Right lobe of liver (tissue), 6 donors: ENCODE results near the gene MXI1. TPM values are rescaled to one million over a fixed set of nuclear protein-coding genes. Genes with fewer than 3 reads are reported as not detected.
"Not testable (repeated sequence)": the region's sequence is repeated elsewhere in the genome, so short reads cannot be mapped to it uniquely, and the experiment has no call there.

Experiments
- ATAC-seq, 4 donors: fragments of 200-7000 bp; cut with Tn5 transposase; one replicate each; pipeline ENCODE4 v1.9.1; 2020; ENCODE audit warnings: mild to moderate bottlenecking in 4 of 4, moderate library complexity in 4 of 4
- DNase-seq, 3 donors: peaks; one replicate each; pipeline ENCODE4 v3.0.0-alpha.2; 2020
- H3K27ac ChIP-seq, 3 donors: fragments of 200-600 bp; one replicate each; pipeline ENCODE4 v1.8.0; 2022
- H3K27me3 ChIP-seq, 2 donors: fragments of 200-600 bp; one replicate each; pipeline ENCODE4 v1.8.0; 2022
- H3K36me3 ChIP-seq, 4 donors: fragments of 200-600 bp; sonication (generic) in 1 of 4; one replicate each; pipeline versions ENCODE4 v1.5.1 to v1.8.0; 2017 to 2022; ENCODE audit warnings: control low read depth in 1 of 4
- H3K4me1 ChIP-seq, 4 donors: fragments of 200-600 bp; sonication (generic) in 1 of 4; one replicate each; pipeline versions ENCODE4 v1.5.1 to v1.8.0; 2017 to 2022; ENCODE audit warnings: control low read depth in 1 of 4
- H3K4me3 ChIP-seq, 3 donors: fragments of 200-600 bp; one replicate each; pipeline ENCODE4 v1.8.0; 2022
- H3K9me3 ChIP-seq, 4 donors: fragments of 200-600 bp; sonication (generic) in 1 of 4; one replicate each; pipeline versions ENCODE4 v1.5.1 to v1.8.0; 2017 to 2022; ENCODE audit warnings: control low read depth in 1 of 4
- POLR2A ChIP-seq: fragments of 450-650 bp; IDR thresholded peaks from one replicate; pipeline ENCODE4 v1.6.1; 2017; ENCODE audit warnings: antibody characterized with exemption, mild to moderate bottlenecking
- WGBS: methylation state at CpG from one replicate; pipeline ENCODE4 v1.1.6; 2018; ENCODE audit warnings: low coverage, low lambda C conversion rate; ENCODE audit not compliant: insufficient coverage; ENCODE audit errors: missing lambda C conversion rate; 5-methylcytosine and 5-hydroxymethylcytosine counted together
- intact Hi-C, 2 donors: fragments of 100-400 bp; cut with DNase I; formaldehyde crosslinking; loops; one replicate each; pipeline versions ENCODE4 v1.11.2 to v1.14.1; 2022
- total RNA-seq, 6 experiments: library from RNA; depleted of rRNA in 2 of 6; stranded (reverse); fragments of >200 nt in 2 of 6; fragmentation: NEBNext Ultra II Directional in 3 of 6; extraction: Animal tissue kit (Norgen Biotek cat#: 25700) in 3 of 6; gene quantifications; one replicate each; pipeline versions ENCODE4 v1.1.0 to v1.2.4, GENCODE V29; 2016 to 2023
- TF ChIP-seq, protein P1 (sequence below), 4 donors: fragments of 200-600 bp in 3 of 4; fragments of 450-650 bp in 1 of 4; IDR thresholded peaks; one replicate each; pipeline versions ENCODE4 v1.5.1 to v1.8.0; 2016 to 2022; ENCODE audit warnings: antibody characterized with exemption in 4 of 4, mild to moderate bottlenecking in 2 of 4
- donor health status: DM: no; HTN: yes; CAD: no.
- donor health status: DM: no; HTN: no; CAD: no.
- donor health status: DM: no; HTN: no; CAD: no.
- donor health status: DM: no; HTN: yes; CAD: no.
- donor health status: DM: no; HTN: yes; CAD: no.

Gene MXI1
- total RNA-seq, 6 experiments from 2014 or later, result 17.1 to 32.6 (median 26.5) TPM

DNA sequence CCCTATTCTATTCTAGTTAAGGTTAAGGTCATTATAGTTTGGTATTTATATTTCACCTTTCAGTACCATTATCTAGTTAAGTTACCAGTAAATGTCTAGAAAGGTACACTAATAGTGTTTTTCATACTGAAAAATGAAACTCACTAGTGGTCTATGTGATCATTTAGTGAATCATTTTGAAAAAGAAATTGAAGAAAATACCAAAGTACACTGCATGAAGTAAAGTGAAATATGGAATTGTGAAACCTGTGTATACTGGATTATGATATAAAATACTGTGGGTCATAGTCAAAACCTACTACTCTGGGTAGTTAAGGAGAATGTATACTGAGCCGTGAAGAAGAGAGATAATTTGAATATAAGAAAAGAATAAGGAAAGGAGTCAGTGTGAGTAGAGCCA lies 44.0 kb downstream of the MXI1 start:
- H3K27ac ChIP-seq, intact Hi-C loops, H3K4me1 ChIP-seq, H3K36me3 ChIP-seq, H3K4me3 ChIP-seq, DNase-seq, ATAC-seq, H3K9me3 ChIP-seq, H3K27me3 ChIP-seq: not testable (repeated sequence)
- 33% methylated on average over 1 of the region's 1 CpG for WGBS

- ATAC-seq (no peak), DNase-seq (no peak)
- TF ChIP-seq, protein P1, sequence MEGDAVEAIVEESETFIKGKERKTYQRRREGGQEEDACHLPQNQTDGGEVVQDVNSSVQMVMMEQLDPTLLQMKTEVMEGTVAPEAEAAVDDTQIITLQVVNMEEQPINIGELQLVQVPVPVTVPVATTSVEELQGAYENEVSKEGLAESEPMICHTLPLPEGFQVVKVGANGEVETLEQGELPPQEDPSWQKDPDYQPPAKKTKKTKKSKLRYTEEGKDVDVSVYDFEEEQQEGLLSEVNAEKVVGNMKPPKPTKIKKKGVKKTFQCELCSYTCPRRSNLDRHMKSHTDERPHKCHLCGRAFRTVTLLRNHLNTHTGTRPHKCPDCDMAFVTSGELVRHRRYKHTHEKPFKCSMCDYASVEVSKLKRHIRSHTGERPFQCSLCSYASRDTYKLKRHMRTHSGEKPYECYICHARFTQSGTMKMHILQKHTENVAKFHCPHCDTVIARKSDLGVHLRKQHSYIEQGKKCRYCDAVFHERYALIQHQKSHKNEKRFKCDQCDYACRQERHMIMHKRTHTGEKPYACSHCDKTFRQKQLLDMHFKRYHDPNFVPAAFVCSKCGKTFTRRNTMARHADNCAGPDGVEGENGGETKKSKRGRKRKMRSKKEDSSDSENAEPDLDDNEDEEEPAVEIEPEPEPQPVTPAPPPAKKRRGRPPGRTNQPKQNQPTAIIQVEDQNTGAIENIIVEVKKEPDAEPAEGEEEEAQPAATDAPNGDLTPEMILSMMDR (IDR thresholded peaks at IDR 0.05), result no peak
- TF ChIP-seq POLR2A, result no peak
- no peak overlapping the region for H3K4me3 ChIP-seq
- H3K9me3 ChIP-seq, result no peaks in the 10 kb centered on the region
- H3K36me3 ChIP-seq, result no peaks in the 10 kb centered on the region
- WGBS, result 38% methylated on average over 1 of the region's 1 CpG
- no peak overlapping the region for H3K27ac ChIP-seq
- intact Hi-C loops, result no loop called here
- no peaks in the 10 kb centered on the region for H3K27me3 ChIP-seq
- no peaks in the 10 kb centered on the region for H3K4me1 ChIP-seq
Observed at GRCh38 chr10:110252151-110252550, 44.7 kb downstream of the MXI1 start.

DNA sequence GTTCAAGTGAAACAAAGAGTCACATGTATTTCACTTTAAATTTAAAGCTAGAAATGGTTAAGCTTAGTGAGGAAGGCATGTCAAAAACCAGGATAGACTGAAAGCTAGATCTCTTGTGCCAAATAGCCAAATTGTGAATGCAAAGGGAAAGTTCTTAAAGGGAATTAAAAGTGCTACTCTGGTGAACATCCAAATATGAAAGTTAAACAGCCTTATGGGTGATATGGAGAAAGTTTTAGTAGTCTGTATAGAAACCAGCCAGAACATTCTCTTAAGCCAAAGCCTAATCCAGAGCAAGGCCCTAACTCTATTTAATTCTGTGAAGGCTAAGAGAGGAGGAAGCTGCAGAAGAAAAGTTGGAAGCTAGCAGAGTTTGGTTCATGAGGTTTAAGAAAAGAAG lies 47.1 kb downstream of the MXI1 start:
- ATAC-seq, result no peak
- intact Hi-C loops, result no loop called here
- no peaks in the 10 kb centered on the region for H3K27me3 ChIP-seq

GRCh38 chr10:110258542-110258941 lies 51.1 kb downstream of the MXI1 start:
- DNase-seq (no peak), ATAC-seq (no peak)
- WGBS, result 100% methylated on average over 1 of the region's 1 CpG
- Histone ChIP-seq H3K36me3 (no peaks in the 10 kb centered on the region), H3K27me3 (no peaks in the 10 kb centered on the region), H3K9me3 (no peaks in the 10 kb centered on the region), H3K4me3 (no peak overlapping the region), H3K4me1 (no peaks in the 10 kb centered on the region), H3K27ac (no peak overlapping the region)
- TF ChIP-seq, protein P1 (IDR thresholded peaks at IDR 0.05), result no peak
- TF ChIP-seq POLR2A, result no peak
- intact Hi-C loops, result no loop called here

More for the DNA sequence above, 47.1 kb downstream of the MXI1 start:
- Histone ChIP-seq H3K4me3 (no peak overlapping the region), H3K4me1 (no peaks in the 10 kb centered on the region), H3K27ac (no peak overlapping the region), H3K36me3 (no peaks in the 10 kb centered on the region), H3K9me3 (no peaks in the 10 kb centered on the region)
- DNase-seq, result no peak
- TF ChIP-seq POLR2A, result no peak
- TF ChIP-seq, protein P1 (IDR thresholded peaks at IDR 0.05), result no peak

- H3K4me1 ChIP-seq, result no peaks in the 10 kb centered on the region
- intact Hi-C loops, result no loop called here
- H3K4me3 ChIP-seq, result no peak overlapping the region
- no peak overlapping the region for H3K27ac ChIP-seq
- H3K9me3 ChIP-seq, result no peaks in the 10 kb centered on the region
- TF ChIP-seq, protein P1 (IDR thresholded peaks at IDR 0.05), result no peak
- no peak for TF ChIP-seq POLR2A
- H3K27me3 ChIP-seq, result no peaks in the 10 kb centered on the region
- DNase-seq (no peak), ATAC-seq (no peak)
- no peaks in the 10 kb centered on the region for H3K36me3 ChIP-seq
Observed at GRCh38 chr10:110259317-110259716, 51.9 kb downstream of the MXI1 start.
